ENCODE data around the gene ADPRM.

Gene ADPRM

DNA sequence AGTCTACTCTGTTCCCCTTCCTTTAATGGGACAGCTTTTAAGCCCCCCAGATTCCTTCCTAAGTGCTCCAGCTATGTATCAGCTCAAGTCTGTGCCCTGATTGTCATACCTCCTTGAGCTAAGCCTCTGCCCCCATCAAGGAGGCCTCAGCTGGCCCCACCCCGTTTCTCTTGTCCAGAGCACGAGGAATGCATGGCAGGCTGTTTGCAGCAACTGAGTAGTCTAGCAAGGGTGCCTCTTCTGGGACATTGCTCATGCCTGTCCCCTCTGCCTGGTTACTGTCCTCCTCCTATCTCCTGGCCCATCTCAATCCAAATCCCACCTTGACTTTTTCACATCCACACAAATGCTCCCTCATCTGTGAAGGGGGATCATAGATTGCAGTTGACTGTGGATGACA lies 60.3 kb downstream of the ADPRM start:
- no peak for TF ChIP-seq CTCF (conservative IDR thresholded peaks at IDR 0.05)
- H3K27ac ChIP-seq: no peak overlapping the region

DNA sequence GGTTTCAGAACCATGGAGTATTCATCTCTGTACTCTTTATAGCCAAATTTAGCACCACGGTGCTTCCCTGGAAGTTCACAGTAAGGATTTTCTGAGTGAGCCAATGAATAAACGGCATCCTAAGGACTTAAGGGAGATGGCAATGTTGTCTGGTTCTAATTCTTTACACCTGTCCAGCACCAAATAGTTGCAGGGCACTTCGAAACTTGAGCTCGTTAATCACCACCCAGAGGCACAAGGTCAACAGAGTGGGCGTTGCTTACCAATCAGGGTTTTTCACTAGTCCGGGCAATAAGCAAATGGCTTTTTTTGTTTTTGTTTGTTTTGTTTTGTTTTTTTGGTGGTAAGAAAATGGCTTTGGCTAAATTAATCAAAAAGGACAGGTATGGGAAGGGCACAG lies 60.7 kb downstream of the ADPRM start:
- TF ChIP-seq CTCF (conservative IDR thresholded peaks at IDR 0.05): no peak
- H3K27ac ChIP-seq: no peak overlapping the region

Measured in VCaP (cell line).